ENCODE data around the gene CCER1. TPM values are rescaled to one million over a fixed set of nuclear protein-coding genes. Genes with fewer than 3 reads are reported as not detected.

The CCER1 gene
- polyA plus RNA-seq, 1 experiment = not detected

DNA sequence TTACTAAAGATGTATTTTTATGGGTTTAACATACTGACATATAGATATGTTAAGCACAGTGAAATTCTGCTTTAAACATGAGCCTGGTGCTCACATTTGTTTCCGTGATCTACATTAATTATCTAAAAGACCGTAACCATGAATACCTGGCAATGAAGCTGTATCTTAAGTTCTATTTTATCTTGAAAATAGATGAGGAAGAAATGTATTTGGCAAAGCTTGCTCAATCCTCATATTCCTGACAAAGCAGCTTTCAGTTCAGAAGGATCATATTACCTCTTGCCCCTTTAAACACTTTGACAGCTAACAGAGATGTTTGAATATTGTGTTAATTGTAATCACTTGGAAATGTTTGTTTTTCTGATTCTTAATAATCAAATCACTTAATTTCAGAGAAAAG is 40.0 kb upstream of the CCER1 start:
- ChIA-PET POLR2A (no interaction called here), CTCF (interaction anchor here (0.6 to 1.9 kb wide), 2 partner anchors 15 to 17 kb away, joined by 3 to 9 read pairs; no protein-coding TSS in a partner anchor)
- Histone ChIP-seq H3K27ac (ENCODE audit: low read depth, low read length) (no peak overlapping the region), H3K4me3 (ENCODE audit: low read depth, low read length) (no peak overlapping the region), H3K27me3 (ENCODE audit: control insufficient read depth, insufficient read depth, low read length) (no peaks in the 10 kb centered on the region), H3K9me3 (ENCODE audit: control insufficient read depth, insufficient read depth, low read length) (no peaks in the 10 kb centered on the region; the same call in 1 of the 2 replicates)
- TF ChIP-seq, protein P1, sequence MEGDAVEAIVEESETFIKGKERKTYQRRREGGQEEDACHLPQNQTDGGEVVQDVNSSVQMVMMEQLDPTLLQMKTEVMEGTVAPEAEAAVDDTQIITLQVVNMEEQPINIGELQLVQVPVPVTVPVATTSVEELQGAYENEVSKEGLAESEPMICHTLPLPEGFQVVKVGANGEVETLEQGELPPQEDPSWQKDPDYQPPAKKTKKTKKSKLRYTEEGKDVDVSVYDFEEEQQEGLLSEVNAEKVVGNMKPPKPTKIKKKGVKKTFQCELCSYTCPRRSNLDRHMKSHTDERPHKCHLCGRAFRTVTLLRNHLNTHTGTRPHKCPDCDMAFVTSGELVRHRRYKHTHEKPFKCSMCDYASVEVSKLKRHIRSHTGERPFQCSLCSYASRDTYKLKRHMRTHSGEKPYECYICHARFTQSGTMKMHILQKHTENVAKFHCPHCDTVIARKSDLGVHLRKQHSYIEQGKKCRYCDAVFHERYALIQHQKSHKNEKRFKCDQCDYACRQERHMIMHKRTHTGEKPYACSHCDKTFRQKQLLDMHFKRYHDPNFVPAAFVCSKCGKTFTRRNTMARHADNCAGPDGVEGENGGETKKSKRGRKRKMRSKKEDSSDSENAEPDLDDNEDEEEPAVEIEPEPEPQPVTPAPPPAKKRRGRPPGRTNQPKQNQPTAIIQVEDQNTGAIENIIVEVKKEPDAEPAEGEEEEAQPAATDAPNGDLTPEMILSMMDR (IDR thresholded peaks at IDR 0.05; ENCODE audit: low read depth, low read length) = no peak
- no peak for DNase-seq (ENCODE audit: low read depth, low spot score)

GRCh38 chr12:90991952-90992465 is 37.0 kb upstream of the CCER1 start:
- no peak for DNase-seq (ENCODE audit: low read depth, low spot score)
- ChIA-PET POLR2A (no interaction called here), CTCF (no interaction called here)
- H3K9me3 ChIP-seq (ENCODE audit: control insufficient read depth, insufficient read depth, low read length) = no peaks in the 10 kb centered on the region; the same call in 1 of the 2 replicates
- H3K27me3 ChIP-seq (ENCODE audit: control insufficient read depth, insufficient read depth, low read length) = no peaks in the 10 kb centered on the region
- TF ChIP-seq, protein P1 (IDR thresholded peaks at IDR 0.05; ENCODE audit: low read depth, low read length) = no peak
- H3K27ac ChIP-seq (ENCODE audit: low read depth, low read length) = no peak overlapping the region
- H3K4me3 ChIP-seq (ENCODE audit: low read depth, low read length) = no peak overlapping the region

DNA sequence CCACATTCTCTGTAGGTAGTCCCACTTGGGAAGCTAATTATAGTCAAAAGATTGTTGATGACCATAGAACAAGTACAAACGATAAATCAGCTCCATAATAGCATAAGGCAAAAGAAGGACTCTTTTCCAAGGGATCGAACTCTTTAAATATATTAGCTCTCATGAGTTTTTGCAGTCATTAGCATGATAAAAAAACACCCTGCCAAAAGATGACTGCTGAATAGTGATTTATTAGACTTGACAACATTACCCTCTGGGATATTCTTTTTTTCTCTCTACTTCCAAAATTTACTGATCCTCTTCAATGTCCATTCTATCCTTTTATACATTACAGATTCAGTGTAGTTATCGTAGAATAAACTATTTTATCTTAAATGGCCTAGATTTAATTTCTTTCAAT is 35.6 kb upstream of the CCER1 start:
- ChIA-PET POLR2A (no interaction called here), CTCF (no interaction called here)
- no peak overlapping the region for H3K4me3 ChIP-seq (ENCODE audit: low read depth, low read length)
- peaks cover 3% of the 10 kb centered on the region; the same call in 1 of the 2 replicates for H3K9me3 ChIP-seq (ENCODE audit: control insufficient read depth, insufficient read depth, low read length)
- DNase-seq (ENCODE audit: low read depth, low spot score) = no peak
- no peaks in the 10 kb centered on the region for H3K27me3 ChIP-seq (ENCODE audit: control insufficient read depth, insufficient read depth, low read length)
- H3K27ac ChIP-seq (ENCODE audit: low read depth, low read length) = no peak overlapping the region
- TF ChIP-seq, protein P1 (IDR thresholded peaks at IDR 0.05; ENCODE audit: low read depth, low read length) = no peak

DNA sequence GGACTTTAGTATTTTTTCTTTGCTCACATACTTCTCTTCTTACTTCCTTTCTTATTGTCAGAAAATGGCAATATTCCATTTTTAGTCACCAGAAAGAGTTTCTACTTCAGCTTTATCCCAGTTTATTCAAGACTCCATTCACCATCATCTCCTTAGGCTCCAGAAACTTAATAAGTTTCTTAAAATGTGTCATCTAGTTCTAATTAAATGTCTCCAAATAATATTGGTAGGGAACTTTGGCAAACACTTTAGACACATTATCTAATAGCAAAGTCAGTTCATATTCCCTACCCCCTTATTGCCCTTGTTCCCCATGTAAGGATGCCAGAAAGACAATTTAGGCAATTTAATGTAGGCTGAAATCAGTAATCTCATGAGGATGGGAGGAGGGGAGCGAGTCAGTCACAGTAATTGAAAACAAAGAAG is 34.7 kb upstream of the CCER1 start:
- Histone ChIP-seq H3K4me3 (ENCODE audit: low read depth, low read length) (no peak overlapping the region), H3K27ac (ENCODE audit: low read depth, low read length) (no peak overlapping the region), H3K27me3 (ENCODE audit: control insufficient read depth, insufficient read depth, low read length) (no peaks in the 10 kb centered on the region), H3K9me3 (ENCODE audit: control insufficient read depth, insufficient read depth, low read length) (peaks cover 3% of the 10 kb centered on the region; the same call in 1 of the 2 replicates)
- no peak for DNase-seq (ENCODE audit: low read depth, low spot score)
- TF ChIP-seq, protein P1 (IDR thresholded peaks at IDR 0.05; ENCODE audit: low read depth, low read length) = no peak
- ChIA-PET CTCF (interaction anchor here (0.8 kb wide), 1 partner anchor 119 kb away, joined by 3 read pairs; no protein-coding TSS in a partner anchor), POLR2A (no interaction called here)

DNA sequence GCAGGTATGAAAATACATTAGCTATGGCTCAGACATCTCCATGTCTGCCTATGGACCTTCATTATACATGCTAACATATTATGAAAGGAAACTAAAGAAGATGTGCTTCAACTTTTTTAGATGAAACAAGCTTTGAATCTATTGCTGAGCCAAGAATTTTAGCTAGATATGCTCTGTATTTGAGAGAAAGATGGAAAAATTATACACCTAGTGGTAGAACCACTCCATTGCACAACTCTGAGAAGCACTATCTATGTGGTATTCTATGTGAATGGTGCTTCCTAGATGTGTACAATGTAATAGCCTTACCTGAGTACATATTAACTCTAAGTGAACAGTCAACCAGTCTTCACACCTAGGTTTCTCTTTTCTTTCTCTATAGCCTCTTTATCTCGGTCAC is 32.5 kb upstream of the CCER1 start:
- POLR2A ChIA-PET = no interaction called here
- Histone ChIP-seq H3K27me3 (ENCODE audit: control insufficient read depth, insufficient read depth, low read length) (no peaks in the 10 kb centered on the region), H3K9me3 (ENCODE audit: control insufficient read depth, insufficient read depth, low read length) (peaks cover 3% of the 10 kb centered on the region; the same call in 1 of the 2 replicates), H3K27ac (ENCODE audit: low read depth, low read length) (no peak overlapping the region), H3K4me3 (ENCODE audit: low read depth, low read length) (no peak overlapping the region)
- TF ChIP-seq, protein P1 (IDR thresholded peaks at IDR 0.05; ENCODE audit: low read depth, low read length) = no peak; the same call in 1 of the 2 replicates
- no peak for DNase-seq (ENCODE audit: low read depth, low spot score)
- CTCF ChIA-PET = no interaction called here
